HG02571 (cell line): ENCODE data around the gene SYTL3.
"Not testable (repeated sequence)": the region's sequence is repeated elsewhere in the genome, so short reads cannot be mapped to it uniquely, and the experiment has no call there.

Source experiments
- ATAC-seq: cut with Tn5 transposase; IDR thresholded peaks from one replicate; pipeline ENCODE4 v1.9.1; 2021; ENCODE audit warnings: mild to moderate bottlenecking, moderate library complexity; ENCODE audit not compliant: unreplicated experiment

The SYTL3 gene

GRCh38 chr6:158686791-158687381 is 37.0 kb downstream of the SYTL3 start:
- ATAC-seq: peak; percentile 54

- no peak for ATAC-seq
Measured at GRCh38 chr6:158687506-158687905, 37.7 kb downstream of the SYTL3 start.

GRCh38 chr6:158688860-158689259 is 39.0 kb downstream of the SYTL3 start:
- ATAC-seq: no peak

GRCh38 chr6:158694913-158695312 is 45.1 kb downstream of the SYTL3 start:
- no peak for ATAC-seq

GRCh38 chr6:158697811-158698210 is 48.0 kb downstream of the SYTL3 start:
- no peak for ATAC-seq

GRCh38 chr6:158698931-158699330 is 49.1 kb downstream of the SYTL3 start:
- no peak for ATAC-seq

- not testable (repeated sequence) for ATAC-seq
Measured at GRCh38 chr6:158701268-158701667, 51.4 kb downstream of the SYTL3 start.

GRCh38 chr6:158703111-158703836 is 53.4 kb downstream of the SYTL3 start:
- ATAC-seq: no peak

- peak; percentile 94 for ATAC-seq
Measured at GRCh38 chr6:158703837-158704822, 54.3 kb downstream of the SYTL3 start.

- ATAC-seq: no peak
Measured at GRCh38 chr6:158705386-158706126, 55.7 kb downstream of the SYTL3 start.

- ATAC-seq: no peak
Measured at GRCh38 chr6:158706369-158706982, 56.6 kb downstream of the SYTL3 start.

- ATAC-seq: no peak
Measured at GRCh38 chr6:158707120-158707820, 57.4 kb downstream of the SYTL3 start.

GRCh38 chr6:158707821-158708195 is 58.0 kb downstream of the SYTL3 start:
- ATAC-seq: no peak

GRCh38 chr6:158708239-158708638 is 58.4 kb downstream of the SYTL3 start:
- ATAC-seq: no peak

GRCh38 chr6:158709809-158710208 is 60.0 kb downstream of the SYTL3 start:
- ATAC-seq: no peak

- ATAC-seq: no peak
Measured at GRCh38 chr6:158711264-158711663, 61.4 kb downstream of the SYTL3 start.

- ATAC-seq: no peak
Measured at GRCh38 chr6:158713469-158713868, 63.6 kb downstream of the SYTL3 start.

- ATAC-seq: no peak
Measured at GRCh38 chr6:158714706-158715105, 64.9 kb downstream of the SYTL3 start.
